Neural crest cell (in vitro differentiated cells): ENCODE data around the gene UBASH3B. TPM values are rescaled to one million over a fixed set of nuclear protein-coding genes. Genes with fewer than 3 reads are reported as not detected.
A peak's percentile ranks its signal among the peaks of the same experiment; 100 is the strongest.

Experiments used
- DNase-seq: peaks from one replicate; pipeline ENCODE4 v3.0.0; 2021; ENCODE audit warnings: low read depth, mixed read lengths, low spot score
- H3K27ac Mint-ChIP-seq: one replicate; pipeline ENCODE4 v1.8.0; 2021; ENCODE audit warnings: mild to moderate bottlenecking, mixed read lengths; ENCODE audit not compliant: unreplicated experiment
- H3K27me3 Mint-ChIP-seq: 2 replicates; pipeline ENCODE4 v1.8.0; 2021; ENCODE audit warnings: low read depth, mild to moderate bottlenecking, mixed read lengths
- H3K36me3 Mint-ChIP-seq: 2 replicates; pipeline ENCODE4 v1.8.0; 2021; ENCODE audit warnings: low read depth, mild to moderate bottlenecking, mixed read lengths
- H3K4me1 Mint-ChIP-seq: 2 replicates; pipeline ENCODE4 v1.8.0; 2021; ENCODE audit warnings: mixed read lengths
- H3K4me3 Mint-ChIP-seq: one replicate; pipeline ENCODE4 v1.8.0; 2021; ENCODE audit warnings: mild to moderate bottlenecking, mixed read lengths
- H3K9me3 Mint-ChIP-seq: 2 replicates; pipeline ENCODE4 v1.8.0; 2021; ENCODE audit warnings: mixed read lengths
- CTCF ChIP-seq: fragments of 200-600 bp; sonication (generic); conservative IDR thresholded peaks from 2 replicates; pipeline ENCODE4 v1.5.0; 2021; ENCODE audit warnings: antibody characterized with exemption, mild to moderate bottlenecking
- total RNA-seq: library from RNA; stranded (reverse); gene quantifications from 2 replicates; pipeline ENCODE4 v1.2.1, GENCODE V29; 2021

The UBASH3B gene
- total RNA-seq, 1 donor from 2014 or later = 6.8 TPM

DNA sequence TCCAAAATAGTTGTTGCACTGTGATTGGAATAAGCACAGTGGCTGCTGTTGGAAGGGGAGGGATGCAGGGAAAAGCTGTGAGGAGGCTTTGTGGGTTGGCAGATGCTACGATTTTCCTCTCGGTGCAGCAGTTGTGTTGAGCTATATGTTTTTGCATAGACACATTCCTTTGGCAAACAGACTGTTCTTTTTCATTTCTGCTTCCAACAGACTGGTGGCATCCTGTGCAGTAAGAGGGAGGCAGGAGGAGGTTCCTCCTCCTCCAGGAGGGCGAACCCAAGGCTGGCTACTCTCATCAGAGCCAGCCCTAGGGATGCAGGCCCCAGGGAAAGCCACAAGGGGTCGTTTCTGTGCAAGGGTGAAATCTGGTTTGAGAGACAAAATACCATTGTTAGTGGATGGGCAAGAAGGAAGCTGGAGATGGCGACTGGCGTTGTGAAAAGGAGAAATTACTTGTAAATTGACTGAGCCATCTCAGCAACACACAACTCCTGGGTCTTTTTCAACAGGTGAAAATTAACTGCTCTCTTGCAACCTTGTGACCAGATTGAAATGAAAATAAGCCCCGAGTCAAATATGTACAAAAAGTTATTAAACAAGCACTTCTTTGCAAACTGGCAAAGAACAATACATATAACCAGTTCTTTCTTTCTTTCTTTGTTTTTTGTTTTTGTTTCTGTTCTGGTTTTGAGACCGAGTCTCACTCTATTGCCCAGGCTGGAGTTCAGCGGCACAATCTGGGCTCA, 26.5 kb upstream of the UBASH3B start:
- Mint-ChIP-seq H3K9me3 (no peaks in the 10 kb centered on the region), H3K4me1 (peaks cover 5% of the 10 kb centered on the region), H3K4me3 (no peak overlapping the region), H3K27ac (no peak overlapping the region), H3K36me3 (no peaks in the 10 kb centered on the region), H3K27me3 (no peaks in the 10 kb centered on the region)
- peak; percentile 79 for TF ChIP-seq CTCF
- peak; percentile 77 for DNase-seq

- Mint-ChIP-seq H3K27me3 (no peaks in the 10 kb centered on the region), H3K27ac (no peak overlapping the region), H3K4me3 (no peak overlapping the region), H3K9me3 (no peaks in the 10 kb centered on the region), H3K4me1 (peaks cover 9% of the 10 kb centered on the region), H3K36me3 (no peaks in the 10 kb centered on the region)
- no peak for TF ChIP-seq CTCF
- DNase-seq = no peak
Measured at GRCh38 chr11:122632181-122632824, 23.2 kb upstream of the UBASH3B start.

GRCh38 chr11:122633219-122633829, 22.2 kb upstream of the UBASH3B start:
- TF ChIP-seq CTCF = peak; percentile 63

DNA sequence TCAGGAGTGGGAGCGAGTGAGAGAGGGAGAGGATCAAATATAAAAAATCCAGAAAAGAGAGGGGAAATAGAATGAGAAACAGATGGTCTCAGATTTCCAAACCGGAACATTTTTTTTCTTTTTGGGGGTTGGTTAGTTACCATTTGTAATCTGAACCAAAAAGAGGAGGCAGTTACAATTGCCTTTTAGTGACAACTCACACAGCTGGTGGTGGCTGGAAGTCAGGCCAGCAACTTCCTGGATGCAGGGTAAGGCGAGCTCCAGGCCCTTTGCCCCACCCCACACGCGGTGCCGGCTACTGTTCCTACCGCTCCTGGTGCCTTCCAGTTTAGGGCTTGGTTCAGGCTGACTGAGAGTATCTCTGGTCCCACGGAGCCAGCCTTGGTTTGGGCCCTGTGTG, 21.0 kb upstream of the UBASH3B start:
- no peak for DNase-seq
- no peaks in the 10 kb centered on the region for H3K36me3 Mint-ChIP-seq
- no peaks in the 10 kb centered on the region for H3K27me3 Mint-ChIP-seq
- H3K4me3 Mint-ChIP-seq = no peak overlapping the region
- peaks cover 4% of the 10 kb centered on the region for H3K4me1 Mint-ChIP-seq
- H3K27ac Mint-ChIP-seq = no peak overlapping the region
- H3K9me3 Mint-ChIP-seq = no peaks in the 10 kb centered on the region
- no peak for TF ChIP-seq CTCF

More at GRCh38 chr11:122633219-122633829, 22.2 kb upstream of the UBASH3B start:
- no peaks in the 10 kb centered on the region for H3K27me3 Mint-ChIP-seq
- no peaks in the 10 kb centered on the region for H3K36me3 Mint-ChIP-seq
- H3K27ac Mint-ChIP-seq = no peak overlapping the region
- no peak for DNase-seq
- H3K9me3 Mint-ChIP-seq = no peaks in the 10 kb centered on the region
- H3K4me1 Mint-ChIP-seq = peaks cover 9% of the 10 kb centered on the region
- no peak overlapping the region for H3K4me3 Mint-ChIP-seq

DNA sequence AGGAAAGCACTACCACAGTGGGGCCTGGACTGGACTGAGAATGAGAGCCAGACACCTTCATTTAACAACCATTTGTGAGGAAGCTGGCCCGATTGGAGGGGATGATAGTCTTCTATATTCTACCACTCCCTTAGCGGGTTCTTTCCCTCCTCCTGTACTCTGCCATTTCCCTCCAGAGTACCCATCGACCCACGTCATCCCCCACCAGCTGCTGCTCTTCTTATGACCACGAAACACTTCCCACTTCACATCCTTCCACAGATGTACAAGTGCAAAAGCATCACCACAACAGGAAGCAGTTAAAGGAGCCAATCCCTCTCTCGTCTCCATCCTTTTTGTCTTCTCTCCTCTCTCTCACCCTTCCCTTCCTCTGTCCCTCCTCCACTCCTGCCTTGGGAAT, 18.0 kb upstream of the UBASH3B start:
- no peaks in the 10 kb centered on the region for H3K27me3 Mint-ChIP-seq

More for the DNA sequence above, 18.0 kb upstream of the UBASH3B start:
- H3K4me1 Mint-ChIP-seq = peaks cover 8% of the 10 kb centered on the region
- no peak overlapping the region for H3K4me3 Mint-ChIP-seq
- no peaks in the 10 kb centered on the region for H3K9me3 Mint-ChIP-seq
- TF ChIP-seq CTCF = no peak
- no peak for DNase-seq
- H3K36me3 Mint-ChIP-seq = no peaks in the 10 kb centered on the region
- no peak overlapping the region for H3K27ac Mint-ChIP-seq
